Sigmoid colon (tissue), 4 donors: Measurements from ENCODE around the gene CCSER1.

ENCODE experiments used
- EP300 ChIP-seq, 4 donors: sonication (generic); formaldehyde crosslinking; IDR thresholded peaks; one replicate each; pipeline ENCODE4 v1.6.1; 2017; ENCODE audit warnings: antibody characterized with exemption in 4 of 4
- POLR2A ChIP-seq, 2 donors: fragments of 450-650 bp; IDR thresholded peaks; one replicate each; pipeline ENCODE4 v1.6.1; 2016; ENCODE audit warnings: antibody characterized with exemption in 2 of 2, mild to moderate bottlenecking in 2 of 2, moderate library complexity in 2 of 2
- POLR2AphosphoS5 ChIP-seq, 4 donors: sonication (generic); formaldehyde crosslinking; IDR thresholded peaks; one replicate each; pipeline ENCODE4 v1.6.1; 2017; ENCODE audit warnings: antibody characterized with exemption in 4 of 4
- TF ChIP-seq, protein P1 (sequence below), 4 experiments: fragments of 450-650 bp in 3 of 4; fragments of 200-600 bp in 1 of 4; IDR thresholded peaks; one replicate each; pipeline ENCODE4 v1.5.1; 2016 to 2019; ENCODE audit warnings: antibody characterized with exemption in 4 of 4, mild to moderate bottlenecking in 3 of 4, moderate library complexity in 2 of 4

- TF ChIP-seq, protein P1, sequence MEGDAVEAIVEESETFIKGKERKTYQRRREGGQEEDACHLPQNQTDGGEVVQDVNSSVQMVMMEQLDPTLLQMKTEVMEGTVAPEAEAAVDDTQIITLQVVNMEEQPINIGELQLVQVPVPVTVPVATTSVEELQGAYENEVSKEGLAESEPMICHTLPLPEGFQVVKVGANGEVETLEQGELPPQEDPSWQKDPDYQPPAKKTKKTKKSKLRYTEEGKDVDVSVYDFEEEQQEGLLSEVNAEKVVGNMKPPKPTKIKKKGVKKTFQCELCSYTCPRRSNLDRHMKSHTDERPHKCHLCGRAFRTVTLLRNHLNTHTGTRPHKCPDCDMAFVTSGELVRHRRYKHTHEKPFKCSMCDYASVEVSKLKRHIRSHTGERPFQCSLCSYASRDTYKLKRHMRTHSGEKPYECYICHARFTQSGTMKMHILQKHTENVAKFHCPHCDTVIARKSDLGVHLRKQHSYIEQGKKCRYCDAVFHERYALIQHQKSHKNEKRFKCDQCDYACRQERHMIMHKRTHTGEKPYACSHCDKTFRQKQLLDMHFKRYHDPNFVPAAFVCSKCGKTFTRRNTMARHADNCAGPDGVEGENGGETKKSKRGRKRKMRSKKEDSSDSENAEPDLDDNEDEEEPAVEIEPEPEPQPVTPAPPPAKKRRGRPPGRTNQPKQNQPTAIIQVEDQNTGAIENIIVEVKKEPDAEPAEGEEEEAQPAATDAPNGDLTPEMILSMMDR (IDR thresholded peaks at IDR 0.05): no peak
- TF ChIP-seq POLR2AphosphoS5 (IDR thresholded peaks at IDR 0.05) (no peak), EP300 (IDR thresholded peaks at IDR 0.05) (no peak), POLR2A (IDR thresholded peaks at IDR 0.05) (no peak)
Observed at GRCh38 chr4:91283726-91284230, 1156.6 kb downstream of the CCSER1 start.
